Ishikawa (cell line): ENCODE results near the gene ALDH3A1.

Experiments used
- CEBPB ChIP-seq: IDR thresholded peaks from 2 replicates; pipeline ENCODE4 v1.6.1; 2012
- CREB1 ChIP-seq: IDR thresholded peaks from 2 replicates; pipeline ENCODE4 v1.6.1; 2012; ENCODE audit warnings: low read depth
- EP300 ChIP-seq: IDR thresholded peaks from 2 replicates; pipeline ENCODE4 v1.6.1; 2012; ENCODE audit warnings: borderline replicate concordance
- MAX ChIP-seq: IDR thresholded peaks from 2 replicates; pipeline ENCODE4 v1.6.1; 2012
- RAD21 ChIP-seq: IDR thresholded peaks from 2 replicates; pipeline ENCODE4 v1.6.1; 2012; ENCODE audit warnings: low read depth
- REST ChIP-seq: IDR thresholded peaks from 2 replicates; pipeline ENCODE4 v1.6.1; 2012; ENCODE audit warnings: low read depth, mild to moderate bottlenecking
- TAF1 ChIP-seq: IDR thresholded peaks from 2 replicates; pipeline ENCODE4 v1.6.1; 2012; ENCODE audit warnings: low read depth, mild to moderate bottlenecking
- TCF12 ChIP-seq: IDR thresholded peaks from 2 replicates; pipeline ENCODE4 v1.6.1; 2012; ENCODE audit warnings: low read depth
- YY1 ChIP-seq: IDR thresholded peaks from 2 replicates; pipeline ENCODE4 v1.6.1; 2012; ENCODE audit warnings: low read depth

- TF ChIP-seq TCF12 (no peak), YY1 (no peak), RAD21 (no peak), TAF1 (no peak), MAX (no peak), REST (no peak), EP300 (no peak), CEBPB (no peak), CREB1 (no peak)
Observed at GRCh38 chr17:19746517-19746916, 1.6 kb downstream of the ALDH3A1 start.
